Measurements from ENCODE around the gene SSR4.

Gene SSR4

DNA sequence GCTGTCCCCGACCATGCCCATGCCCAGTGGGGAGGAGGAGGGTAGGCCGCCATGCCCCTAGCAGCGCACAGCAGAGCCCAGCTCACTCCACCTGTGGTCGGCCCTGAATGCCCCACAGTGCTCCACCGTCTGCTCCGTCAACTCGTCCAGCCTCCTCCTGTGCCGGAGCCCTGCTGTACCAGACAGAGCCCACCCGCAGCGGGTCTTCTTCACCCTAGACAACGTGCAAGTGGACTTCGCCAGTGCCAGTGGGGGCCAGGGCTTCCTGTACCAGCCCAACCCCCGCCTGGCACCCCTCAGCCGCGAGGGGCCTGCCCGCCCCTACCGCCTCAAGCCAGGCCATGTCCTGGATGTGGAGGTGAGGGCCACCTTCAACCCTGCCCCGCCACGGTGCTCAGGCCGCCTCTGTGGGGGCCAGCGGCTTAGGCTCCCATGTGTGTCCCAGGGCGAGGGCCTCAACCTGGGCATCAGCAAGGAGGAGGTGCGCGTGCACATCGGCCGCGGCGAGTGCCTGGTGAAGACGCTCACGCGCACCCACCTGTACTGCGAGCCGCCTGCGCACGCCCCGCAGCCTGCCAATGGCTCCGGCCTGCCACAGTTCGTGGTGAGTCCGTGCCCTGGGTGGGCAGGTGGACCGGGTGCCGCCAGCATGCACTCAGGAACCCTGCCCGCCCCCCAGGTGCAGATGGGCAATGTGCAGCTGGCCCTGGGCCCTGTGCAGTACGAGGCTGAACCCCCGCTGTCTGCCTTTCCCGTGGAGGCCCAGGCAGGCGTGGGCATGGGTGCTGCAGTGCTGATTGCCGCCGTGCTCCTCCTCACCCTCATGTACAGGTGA lies 20.5 kb upstream of the SSR4 start:
- no peak for DNase-seq (ENCODE audit: extremely low spot score)
- CTCF ChIA-PET = no interaction called here

DNA sequence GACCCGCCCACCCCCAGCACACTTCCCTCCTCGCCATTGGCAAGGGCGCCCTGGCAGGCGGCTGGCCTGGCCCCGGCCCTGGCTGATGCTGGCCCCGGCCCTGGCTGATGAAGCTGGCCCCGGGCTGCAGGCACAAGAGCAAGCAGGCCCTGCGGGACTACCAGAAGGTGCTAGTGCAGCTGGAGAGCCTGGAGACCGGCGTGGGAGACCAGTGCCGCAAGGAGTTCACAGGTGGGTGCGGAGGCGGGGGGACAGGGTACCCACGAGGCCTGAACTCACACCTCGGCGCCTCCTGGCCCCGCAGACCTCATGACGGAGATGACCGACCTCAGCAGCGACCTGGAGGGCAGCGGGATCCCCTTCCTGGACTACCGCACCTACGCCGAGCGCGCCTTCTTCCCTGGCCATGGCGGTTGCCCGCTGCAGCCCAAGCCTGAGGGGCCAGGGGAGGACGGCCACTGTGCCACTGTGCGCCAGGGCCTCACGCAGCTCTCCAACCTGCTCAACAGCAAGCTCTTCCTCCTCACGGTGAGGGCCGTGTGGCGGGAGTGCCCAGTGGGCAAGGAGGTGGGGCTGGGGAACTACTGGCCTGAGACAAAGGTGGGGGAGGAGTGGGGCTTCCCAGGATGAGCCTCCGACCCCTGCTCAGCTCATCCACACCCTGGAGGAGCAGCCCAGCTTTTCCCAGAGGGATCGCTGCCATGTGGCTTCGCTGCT lies 19.7 kb upstream of the SSR4 start:
- DNase-seq (ENCODE audit: extremely low spot score) = no peak
- no peak for TF ChIP-seq HDGF (IDR thresholded peaks at IDR 0.05; ENCODE audit: borderline replicate concordance)
- TF ChIP-seq ELF4 (IDR thresholded peaks at IDR 0.05) = no peak
- TF ChIP-seq SP1 (IDR thresholded peaks at IDR 0.05) = no peak
- TF ChIP-seq CTBP1 (IDR thresholded peaks at IDR 0.05; ENCODE audit: borderline replicate concordance) = no peak
- TF ChIP-seq BHLHE40 (IDR thresholded peaks at IDR 0.05; ENCODE audit: borderline replicate concordance) = no peak
- no peak for TF ChIP-seq SUZ12 (IDR thresholded peaks at IDR 0.05)
- no peak for TF ChIP-seq L3MBTL2 (conservative IDR thresholded peaks at IDR 0.05)
- no peak for TF ChIP-seq NFRKB (IDR thresholded peaks at IDR 0.05)
- TF ChIP-seq TARDBP (IDR thresholded peaks at IDR 0.05) = no peak
- TF ChIP-seq FOXM1 (IDR thresholded peaks at IDR 0.05; ENCODE audit: borderline replicate concordance) = no peak
- no peak for TF ChIP-seq FOXA1 (IDR thresholded peaks at IDR 0.05)
- TF ChIP-seq, protein P1, sequence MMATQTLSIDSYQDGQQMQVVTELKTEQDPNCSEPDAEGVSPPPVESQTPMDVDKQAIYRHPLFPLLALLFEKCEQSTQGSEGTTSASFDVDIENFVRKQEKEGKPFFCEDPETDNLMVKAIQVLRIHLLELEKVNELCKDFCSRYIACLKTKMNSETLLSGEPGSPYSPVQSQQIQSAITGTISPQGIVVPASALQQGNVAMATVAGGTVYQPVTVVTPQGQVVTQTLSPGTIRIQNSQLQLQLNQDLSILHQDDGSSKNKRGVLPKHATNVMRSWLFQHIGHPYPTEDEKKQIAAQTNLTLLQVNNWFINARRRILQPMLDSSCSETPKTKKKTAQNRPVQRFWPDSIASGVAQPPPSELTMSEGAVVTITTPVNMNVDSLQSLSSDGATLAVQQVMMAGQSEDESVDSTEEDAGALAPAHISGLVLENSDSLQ (IDR thresholded peaks at IDR 0.05) = no peak
- TF ChIP-seq ARNT (IDR thresholded peaks at IDR 0.05) = no peak
- TF ChIP-seq FOXK2 (IDR thresholded peaks at IDR 0.05) = no peak
- TF ChIP-seq ZNF384 (IDR thresholded peaks at IDR 0.05) = no peak
- no peak for TF ChIP-seq LEF1 (IDR thresholded peaks at IDR 0.05; ENCODE audit: borderline replicate concordance)
- CTCF ChIA-PET = no interaction called here
- POLR2A ChIA-PET = interaction anchor here (0.8 kb wide), 1 partner anchor 20 kb away, joined by 4 read pairs; the partner anchor contains the start of genes IDH3G and SSR4

More for the DNA sequence above, 20.5 kb upstream of the SSR4 start:
- TF ChIP-seq, protein P1 (IDR thresholded peaks at IDR 0.05) = no peak
- no peak for TF ChIP-seq SP1 (IDR thresholded peaks at IDR 0.05)
- no peak for TF ChIP-seq FOXK2 (IDR thresholded peaks at IDR 0.05)
- no peak for TF ChIP-seq NFRKB (IDR thresholded peaks at IDR 0.05)
- TF ChIP-seq HDGF (IDR thresholded peaks at IDR 0.05; ENCODE audit: borderline replicate concordance) = no peak
- TF ChIP-seq ARNT (IDR thresholded peaks at IDR 0.05) = no peak
- no peak for TF ChIP-seq ZNF384 (IDR thresholded peaks at IDR 0.05)
- TF ChIP-seq L3MBTL2 (conservative IDR thresholded peaks at IDR 0.05) = no peak
- no peak for TF ChIP-seq FOXM1 (IDR thresholded peaks at IDR 0.05; ENCODE audit: borderline replicate concordance)
- no peak for TF ChIP-seq TARDBP (IDR thresholded peaks at IDR 0.05)
- TF ChIP-seq CTBP1 (IDR thresholded peaks at IDR 0.05; ENCODE audit: borderline replicate concordance) = no peak
- POLR2A ChIA-PET = no interaction called here

DNA sequence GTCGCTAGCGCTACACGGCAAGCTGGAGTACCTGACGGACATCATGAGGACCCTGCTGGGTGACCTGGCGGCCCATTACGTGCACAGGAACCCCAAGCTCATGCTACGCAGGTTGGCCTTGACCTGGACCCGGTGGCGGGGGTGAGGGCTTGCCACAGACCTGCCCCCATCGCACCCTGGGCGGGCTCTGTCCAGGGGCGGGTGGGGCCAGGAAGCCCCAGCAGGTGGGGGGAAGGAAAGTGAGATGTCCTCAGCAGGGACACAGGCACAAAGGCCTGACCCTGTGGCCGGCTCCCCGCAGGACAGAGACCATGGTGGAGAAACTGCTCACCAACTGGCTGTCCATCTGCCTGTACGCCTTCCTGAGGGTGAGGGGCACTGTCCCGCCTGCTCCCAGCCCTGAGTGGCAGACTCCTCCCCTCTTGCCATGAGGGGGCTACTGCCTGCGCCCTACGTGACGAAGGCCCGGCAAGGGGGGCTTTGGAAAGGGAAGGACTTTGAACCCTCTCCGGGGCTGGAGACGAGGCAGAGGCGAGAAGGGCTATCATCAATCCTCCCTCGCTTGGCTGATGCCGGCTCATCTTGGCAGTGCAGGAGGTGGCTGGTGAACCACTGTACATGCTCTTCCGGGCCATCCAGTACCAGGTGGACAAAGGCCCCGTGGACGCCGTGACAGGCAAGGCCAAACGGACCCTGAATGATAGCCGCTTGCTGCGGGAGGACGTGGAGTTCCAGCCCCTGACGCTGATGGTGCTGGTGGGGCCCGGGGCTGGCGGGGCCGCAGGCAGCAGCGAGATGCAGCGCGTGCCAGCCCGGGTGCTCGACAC lies 19.0 kb upstream of the SSR4 start:
- POLR2A ChIA-PET = interaction anchor here (0.8 kb wide), 1 partner anchor 19 kb away, joined by 4 read pairs; the partner anchor contains the start of genes IDH3G and SSR4
- no peak for TF ChIP-seq ZNF384 (IDR thresholded peaks at IDR 0.05)
- TF ChIP-seq ELF4 (IDR thresholded peaks at IDR 0.05) = no peak
- no peak for TF ChIP-seq ARNT (IDR thresholded peaks at IDR 0.05)
- no peak for TF ChIP-seq CTBP1 (IDR thresholded peaks at IDR 0.05; ENCODE audit: borderline replicate concordance)
- no peak for TF ChIP-seq TARDBP (IDR thresholded peaks at IDR 0.05)
- no peak for TF ChIP-seq HDGF (IDR thresholded peaks at IDR 0.05; ENCODE audit: borderline replicate concordance)
- no peak for TF ChIP-seq FOXM1 (IDR thresholded peaks at IDR 0.05; ENCODE audit: borderline replicate concordance)
- no peak for TF ChIP-seq SUZ12 (IDR thresholded peaks at IDR 0.05)
- TF ChIP-seq, protein P1 (IDR thresholded peaks at IDR 0.05) = no peak
- no peak for TF ChIP-seq FOXK2 (IDR thresholded peaks at IDR 0.05)
- no peak for TF ChIP-seq LEF1 (IDR thresholded peaks at IDR 0.05; ENCODE audit: borderline replicate concordance)
- CTCF ChIA-PET = no interaction called here
- no peak for DNase-seq (ENCODE audit: extremely low spot score)

DNA sequence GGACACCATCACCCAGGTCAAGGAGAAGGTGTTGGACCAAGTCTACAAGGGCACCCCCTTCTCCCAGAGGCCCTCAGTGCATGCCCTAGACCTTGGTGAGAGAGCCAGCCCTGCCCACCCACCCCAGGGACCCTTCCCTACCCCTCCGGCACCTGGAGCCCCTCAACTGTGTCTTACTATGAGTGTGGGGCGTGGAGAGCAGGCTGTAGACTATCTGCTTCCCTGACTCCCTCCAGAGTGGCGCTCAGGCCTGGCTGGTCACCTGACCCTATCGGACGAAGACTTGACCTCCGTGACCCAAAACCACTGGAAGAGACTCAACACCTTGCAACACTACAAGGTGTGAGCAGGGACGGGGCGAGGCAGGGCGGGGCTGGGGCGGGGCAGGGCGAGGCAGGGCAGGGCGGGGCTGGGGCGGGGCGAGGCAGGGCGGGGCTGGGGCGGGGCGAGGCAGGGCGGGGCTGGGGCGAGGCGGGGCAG lies 18.3 kb upstream of the SSR4 start:
- POLR2A ChIA-PET = no interaction called here
- CTCF ChIA-PET = no interaction called here
- no peak for DNase-seq (ENCODE audit: extremely low spot score)
- TF ChIP-seq HDGF (IDR thresholded peaks at IDR 0.05; ENCODE audit: borderline replicate concordance) = no peak
- TF ChIP-seq SP1 (IDR thresholded peaks at IDR 0.05) = peak; percentile 89

DNA sequence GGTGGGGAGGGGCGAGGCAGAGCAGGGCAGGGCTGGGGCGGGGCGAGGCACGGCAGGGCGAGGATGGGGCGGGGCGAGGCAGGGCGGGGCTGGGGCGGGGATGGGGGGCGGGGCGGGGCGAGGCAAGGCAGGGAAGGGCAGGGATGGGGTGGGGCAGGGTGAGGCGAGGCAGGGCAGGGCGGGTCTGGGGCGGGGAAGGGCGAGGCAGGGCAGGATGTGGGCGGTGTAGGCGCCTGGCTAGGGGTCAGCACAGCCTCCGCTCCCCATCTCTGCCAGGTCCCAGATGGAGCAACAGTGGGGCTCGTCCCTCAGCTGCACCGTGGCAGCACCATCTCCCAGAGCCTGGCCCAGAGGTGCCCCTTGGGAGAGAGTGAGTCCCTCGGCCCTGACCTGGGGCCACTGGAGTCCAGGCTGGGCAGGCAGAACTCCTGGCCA lies 17.8 kb upstream of the SSR4 start:
- no peak for TF ChIP-seq ELF4 (IDR thresholded peaks at IDR 0.05)
- no peak for TF ChIP-seq ARNT (IDR thresholded peaks at IDR 0.05)
- no peak for TF ChIP-seq FOXA1 (IDR thresholded peaks at IDR 0.05)
- TF ChIP-seq SP1 (IDR thresholded peaks at IDR 0.05) = peak; percentile 98
- no peak for TF ChIP-seq LEF1 (IDR thresholded peaks at IDR 0.05; ENCODE audit: borderline replicate concordance)
- TF ChIP-seq BHLHE40 (IDR thresholded peaks at IDR 0.05; ENCODE audit: borderline replicate concordance) = no peak
- TF ChIP-seq, protein P1 (IDR thresholded peaks at IDR 0.05) = no peak
- CTCF ChIA-PET = no interaction called here
- POLR2A ChIA-PET = no interaction called here
- DNase-seq (ENCODE audit: extremely low spot score) = peak; percentile 75
